ENCODE data around the gene MDH1. TPM values are rescaled to one million over a fixed set of nuclear protein-coding genes. Genes with fewer than 3 reads are reported as not detected.
A peak's percentile ranks its signal among the peaks of the same experiment; 100 is the strongest.
"Not testable (repeated sequence)": the region's sequence is repeated elsewhere in the genome, so short reads cannot be mapped to it uniquely, and the experiment has no call there.

MDH1 gene
- total RNA-seq, 1 donor from 2014 or later: 80.5 TPM

DNA sequence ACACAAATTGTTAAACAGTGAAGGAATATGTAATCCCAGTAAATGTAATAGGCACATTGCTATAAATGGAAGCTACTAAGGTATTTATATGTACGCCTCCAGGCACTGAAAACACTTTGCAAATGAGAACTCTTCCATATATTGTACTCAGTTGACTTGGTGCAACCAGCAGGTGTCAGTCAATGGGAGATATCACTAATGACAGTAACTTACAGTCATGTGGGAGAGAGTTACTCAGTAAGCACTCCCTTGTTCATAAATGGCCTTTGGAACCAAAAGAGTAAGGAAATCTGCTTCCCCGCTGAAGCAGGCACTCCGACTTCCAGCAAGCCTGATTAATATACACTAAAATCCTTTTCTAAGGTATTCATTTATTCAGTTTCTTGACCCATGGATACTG, 5.9 kb downstream of the MDH1 start:
- no peak overlapping the region for H3K27ac Mint-ChIP-seq (ENCODE audit: unreplicated experiment)
- DNase-seq (ENCODE audit: low spot score): no peak
- no peaks in the 10 kb centered on the region for H3K4me1 Mint-ChIP-seq (ENCODE audit: unreplicated experiment)
- no peaks in the 10 kb centered on the region for H3K36me3 Mint-ChIP-seq (ENCODE audit: low read depth, unreplicated experiment)
- H3K4me3 Mint-ChIP-seq (ENCODE audit: unreplicated experiment): no peak overlapping the region
- TF ChIP-seq, protein P1, sequence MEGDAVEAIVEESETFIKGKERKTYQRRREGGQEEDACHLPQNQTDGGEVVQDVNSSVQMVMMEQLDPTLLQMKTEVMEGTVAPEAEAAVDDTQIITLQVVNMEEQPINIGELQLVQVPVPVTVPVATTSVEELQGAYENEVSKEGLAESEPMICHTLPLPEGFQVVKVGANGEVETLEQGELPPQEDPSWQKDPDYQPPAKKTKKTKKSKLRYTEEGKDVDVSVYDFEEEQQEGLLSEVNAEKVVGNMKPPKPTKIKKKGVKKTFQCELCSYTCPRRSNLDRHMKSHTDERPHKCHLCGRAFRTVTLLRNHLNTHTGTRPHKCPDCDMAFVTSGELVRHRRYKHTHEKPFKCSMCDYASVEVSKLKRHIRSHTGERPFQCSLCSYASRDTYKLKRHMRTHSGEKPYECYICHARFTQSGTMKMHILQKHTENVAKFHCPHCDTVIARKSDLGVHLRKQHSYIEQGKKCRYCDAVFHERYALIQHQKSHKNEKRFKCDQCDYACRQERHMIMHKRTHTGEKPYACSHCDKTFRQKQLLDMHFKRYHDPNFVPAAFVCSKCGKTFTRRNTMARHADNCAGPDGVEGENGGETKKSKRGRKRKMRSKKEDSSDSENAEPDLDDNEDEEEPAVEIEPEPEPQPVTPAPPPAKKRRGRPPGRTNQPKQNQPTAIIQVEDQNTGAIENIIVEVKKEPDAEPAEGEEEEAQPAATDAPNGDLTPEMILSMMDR (IDR thresholded peaks at IDR 0.05; ENCODE audit: unreplicated experiment): no peak
- H3K9me3 Mint-ChIP-seq (ENCODE audit: unreplicated experiment): no peaks in the 10 kb centered on the region
- H3K27me3 Mint-ChIP-seq (ENCODE audit: unreplicated experiment): no peaks in the 10 kb centered on the region

DNA sequence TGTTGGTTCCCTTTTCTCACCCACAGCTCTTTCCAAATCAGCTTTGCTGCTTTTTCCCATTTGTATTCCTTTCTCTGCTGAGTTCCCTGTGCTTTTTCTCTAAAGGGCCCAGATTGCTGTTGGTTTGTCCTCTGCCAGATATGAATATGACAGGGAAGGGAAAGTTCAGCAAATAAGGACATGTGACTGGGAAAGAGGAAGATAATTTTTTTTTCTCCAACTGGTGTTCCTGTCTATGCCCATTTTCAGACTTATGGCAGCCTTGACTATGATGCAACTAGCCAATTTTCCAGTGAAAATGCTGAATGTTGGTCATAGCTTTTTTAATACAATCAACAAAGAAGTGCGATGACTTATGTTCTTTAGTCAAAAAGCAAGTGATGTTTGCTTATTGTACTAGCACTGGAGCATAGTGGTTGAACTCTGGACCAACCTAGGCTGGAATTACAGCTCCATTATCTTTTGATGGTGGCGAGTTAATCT, 7.7 kb downstream of the MDH1 start:
- TF ChIP-seq, protein P1 (IDR thresholded peaks at IDR 0.05; ENCODE audit: unreplicated experiment): no peak
- Mint-ChIP-seq H3K9me3 (ENCODE audit: unreplicated experiment) (no peaks in the 10 kb centered on the region), H3K27ac (ENCODE audit: unreplicated experiment) (no peak overlapping the region), H3K4me1 (ENCODE audit: unreplicated experiment) (no peaks in the 10 kb centered on the region), H3K36me3 (ENCODE audit: low read depth, unreplicated experiment) (no peaks in the 10 kb centered on the region), H3K4me3 (ENCODE audit: unreplicated experiment) (no peak overlapping the region), H3K27me3 (ENCODE audit: unreplicated experiment) (no peaks in the 10 kb centered on the region)
- no peak for DNase-seq (ENCODE audit: low spot score)

DNA sequence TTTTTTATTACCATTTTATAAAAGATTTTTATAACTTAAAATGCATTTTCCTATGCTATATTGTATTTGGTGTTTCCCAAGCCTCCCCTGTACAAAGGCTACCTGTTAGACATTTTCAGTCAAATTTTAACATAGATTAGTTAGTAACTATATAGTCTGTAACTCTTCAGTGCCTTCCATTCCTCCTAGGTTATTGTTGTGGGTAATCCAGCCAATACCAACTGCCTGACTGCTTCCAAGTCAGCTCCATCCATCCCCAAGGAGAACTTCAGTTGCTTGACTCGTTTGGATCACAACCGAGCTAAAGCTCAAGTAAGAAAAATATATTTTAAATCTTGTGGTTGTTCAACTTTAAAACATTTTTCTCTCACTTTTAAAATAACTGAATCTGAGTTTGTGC, 10.2 kb downstream of the MDH1 start:
- Mint-ChIP-seq H3K36me3 (ENCODE audit: low read depth, unreplicated experiment) (peaks cover 9% of the 10 kb centered on the region), H3K4me1 (ENCODE audit: unreplicated experiment) (no peaks in the 10 kb centered on the region), H3K27me3 (ENCODE audit: unreplicated experiment) (no peaks in the 10 kb centered on the region), H3K9me3 (ENCODE audit: unreplicated experiment) (no peaks in the 10 kb centered on the region), H3K4me3 (ENCODE audit: unreplicated experiment) (no peak overlapping the region), H3K27ac (ENCODE audit: unreplicated experiment) (no peak overlapping the region)
- TF ChIP-seq, protein P1 (IDR thresholded peaks at IDR 0.05; ENCODE audit: unreplicated experiment): no peak
- no peak for DNase-seq (ENCODE audit: low spot score)

DNA sequence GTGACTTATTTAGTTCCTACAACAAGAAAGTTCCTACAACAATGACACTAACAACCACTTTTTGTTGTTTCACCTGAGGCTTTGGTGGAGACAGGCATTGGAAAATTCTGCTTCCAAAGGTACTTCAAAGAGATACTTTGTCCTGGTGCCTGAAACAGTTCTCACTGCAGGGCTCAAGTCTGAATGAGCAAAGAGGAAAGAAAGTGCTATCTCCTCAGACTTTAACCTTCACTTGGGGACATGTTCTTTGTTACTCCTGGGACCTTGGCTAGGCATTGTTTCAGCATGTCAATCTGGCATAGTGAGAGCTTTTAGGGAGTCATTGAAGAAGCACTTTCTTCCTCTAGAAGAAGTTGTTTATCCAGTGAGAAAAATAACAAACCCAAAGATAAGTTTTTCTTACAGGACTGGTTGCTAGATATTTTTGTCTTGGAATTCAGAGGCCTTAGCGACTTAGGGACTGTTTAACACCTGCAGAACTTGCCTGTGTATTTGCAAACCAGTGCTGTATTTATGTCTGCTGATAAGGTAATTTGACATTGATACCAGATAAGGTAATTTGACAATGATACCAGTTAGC, 12.2 kb downstream of the MDH1 start:
- Mint-ChIP-seq H3K4me3 (ENCODE audit: unreplicated experiment) (no peak overlapping the region), H3K4me1 (ENCODE audit: unreplicated experiment) (no peaks in the 10 kb centered on the region), H3K36me3 (ENCODE audit: low read depth, unreplicated experiment) (peaks cover 18% of the 10 kb centered on the region), H3K9me3 (ENCODE audit: unreplicated experiment) (no peaks in the 10 kb centered on the region), H3K27me3 (ENCODE audit: unreplicated experiment) (no peaks in the 10 kb centered on the region), H3K27ac (ENCODE audit: unreplicated experiment) (no peak overlapping the region)
- TF ChIP-seq, protein P1 (IDR thresholded peaks at IDR 0.05; ENCODE audit: unreplicated experiment): no peak
- DNase-seq (ENCODE audit: low spot score): no peak

DNA sequence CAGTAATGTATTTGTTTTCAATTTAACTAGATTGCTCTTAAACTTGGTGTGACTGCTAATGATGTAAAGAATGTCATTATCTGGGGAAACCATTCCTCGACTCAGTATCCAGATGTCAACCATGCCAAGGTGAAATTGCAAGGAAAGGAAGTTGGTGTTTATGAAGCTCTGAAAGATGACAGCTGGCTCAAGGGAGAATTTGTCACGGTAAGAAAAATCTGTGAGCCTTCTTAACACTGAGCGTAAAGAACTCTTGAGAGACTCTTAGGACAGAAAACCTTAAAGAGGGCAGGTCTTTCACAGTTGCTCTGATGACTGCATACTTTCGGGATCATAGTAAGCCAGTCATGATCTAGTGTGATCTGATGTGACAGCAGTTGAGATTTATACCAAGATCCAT, 15.9 kb downstream of the MDH1 start:
- H3K27me3 Mint-ChIP-seq (ENCODE audit: unreplicated experiment): no peaks in the 10 kb centered on the region
- no peaks in the 10 kb centered on the region for H3K4me1 Mint-ChIP-seq (ENCODE audit: unreplicated experiment)
- H3K4me3 Mint-ChIP-seq (ENCODE audit: unreplicated experiment): peak overlapping the region; percentile 37
- H3K27ac Mint-ChIP-seq (ENCODE audit: unreplicated experiment): no peak overlapping the region
- peaks cover 18% of the 10 kb centered on the region for H3K36me3 Mint-ChIP-seq (ENCODE audit: low read depth, unreplicated experiment)
- TF ChIP-seq, protein P1 (IDR thresholded peaks at IDR 0.05; ENCODE audit: unreplicated experiment): no peak
- H3K9me3 Mint-ChIP-seq (ENCODE audit: unreplicated experiment): no peaks in the 10 kb centered on the region
- DNase-seq (ENCODE audit: low spot score): no peak

DNA sequence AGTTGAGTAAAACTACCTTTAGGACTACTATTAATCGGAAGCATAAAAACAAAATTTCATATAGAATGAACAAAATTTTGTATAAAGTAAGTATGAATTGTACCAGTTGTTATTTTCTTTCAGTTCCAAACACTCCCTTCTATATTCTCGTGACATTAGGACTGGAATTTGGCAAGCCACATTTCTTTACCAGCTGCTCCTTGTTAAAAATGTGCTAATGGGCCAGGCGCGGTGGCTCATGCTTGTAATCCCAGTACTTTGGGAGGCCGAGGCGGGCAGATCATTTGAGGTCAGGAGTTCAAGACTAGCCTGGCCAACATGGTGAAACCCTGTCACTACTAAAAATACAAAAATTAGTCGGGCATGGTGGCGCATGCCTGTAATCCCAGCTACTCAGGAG, 20.1 kb downstream of the MDH1 start:
- DNase-seq (ENCODE audit: low spot score); H3K9me3 Mint-ChIP-seq (ENCODE audit: unreplicated experiment); H3K27ac Mint-ChIP-seq (ENCODE audit: unreplicated experiment); H3K4me3 Mint-ChIP-seq (ENCODE audit: unreplicated experiment); H3K36me3 Mint-ChIP-seq (ENCODE audit: low read depth, unreplicated experiment); H3K27me3 Mint-ChIP-seq (ENCODE audit: unreplicated experiment): not testable (repeated sequence)
- H3K4me1 Mint-ChIP-seq (ENCODE audit: unreplicated experiment): peaks cover 10% of the 10 kb centered on the region
